NT2/D1 (cell line): ENCODE results near the gene CCDC134.

Experiments
- YY1 ChIP-seq: IDR thresholded peaks from 2 replicates; pipeline ENCODE4 v1.6.1; 2011; ENCODE audit not compliant: insufficient read length, insufficient read depth
- ZNF274 ChIP-seq: IDR thresholded peaks from 2 replicates; pipeline ENCODE4 v1.6.1; 2011; ENCODE audit warnings: mild to moderate bottlenecking, low read depth, low read length

DNA sequence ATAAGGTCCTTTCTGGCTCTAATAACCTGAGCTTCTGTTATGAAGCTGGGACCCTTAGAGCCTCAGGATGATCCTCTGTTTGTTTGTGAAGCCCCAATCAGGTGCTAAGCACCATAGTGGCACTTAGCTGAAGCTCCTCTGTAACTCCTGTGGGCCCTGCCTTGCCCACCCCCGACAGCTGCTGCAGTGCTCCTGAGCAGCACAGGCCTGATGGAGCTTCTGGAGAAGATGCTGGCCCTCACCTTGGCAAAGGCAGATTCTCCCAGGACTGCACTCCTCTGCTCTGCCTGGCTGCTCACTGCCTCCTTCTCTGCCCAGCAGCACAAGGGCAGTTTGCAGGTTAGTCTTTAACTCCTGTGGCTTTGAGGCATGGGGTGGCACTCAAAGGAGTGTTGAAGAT is 19.0 kb upstream of the CCDC134 start:
- no peak for TF ChIP-seq ZNF274
- TF ChIP-seq YY1: no peak
